ENCODE results near the gene HLCS. TPM values are rescaled to one million over a fixed set of nuclear protein-coding genes. Genes with fewer than 3 reads are reported as not detected.
A peak's percentile ranks its signal among the peaks of the same experiment; 100 is the strongest.

HLCS gene
- polyA plus RNA-seq, 1 of the 3 experiments (the other 2 are of a cell fraction) = 13.0 TPM

GRCh38 chr21:36863260-36863659, 103.2 kb downstream of the HLCS start:
- ChIA-PET POLR2A (no interaction called here), CTCF (no interaction called here)
- 97% methylated on average over 4 of the region's 4 CpGs for WGBS (ENCODE audit: low lambda C conversion rate)
- Histone ChIP-seq H3K9ac (no peak overlapping the region), H4K20me1 (ENCODE audit: insufficient read depth) (no peaks in the 10 kb centered on the region), H3K79me2 (ENCODE audit: insufficient read depth) (no peaks in the 10 kb centered on the region), H3K36me3 (replicated peaks in 1 of 2; ENCODE audit: control insufficient read depth in 1 of 2, insufficient read depth in 2 of 2, low read length in 1 of 2) (no peaks in the 10 kb centered on the region), H3K9me3 (no peaks in the 10 kb centered on the region), H3K27ac (ENCODE audit: low read depth in 2 of 2, low read length in 1 of 2) (no peak overlapping the region), H3K4me2 (no peak overlapping the region), H3K4me1 (ENCODE audit: control insufficient read depth in 1 of 2, insufficient read depth in 2 of 2, low read depth in 1 of 2, low read length in 1 of 2) (peaks cover 0 to 16% of the 10 kb centered on the region in 2 experiments; a peak in 2 of 4 replicates), H3K27me3 (ENCODE audit: insufficient read depth) (no peaks in the 10 kb centered on the region), H2AFZ (ENCODE audit: low read depth) (no peak overlapping the region), H3F3A (replicated peaks; ENCODE audit: insufficient read depth) (no peaks in the 10 kb centered on the region), H3K9me2 (no peaks in the 10 kb centered on the region), H3K4me3 (ENCODE audit: low read depth in 2 of 2, low read length in 1 of 2) (no peak overlapping the region)
- no peak for DNase-seq
- TF ChIP-seq JUND (IDR thresholded peaks at IDR 0.05) = no peak
- TF ChIP-seq, protein P1, sequence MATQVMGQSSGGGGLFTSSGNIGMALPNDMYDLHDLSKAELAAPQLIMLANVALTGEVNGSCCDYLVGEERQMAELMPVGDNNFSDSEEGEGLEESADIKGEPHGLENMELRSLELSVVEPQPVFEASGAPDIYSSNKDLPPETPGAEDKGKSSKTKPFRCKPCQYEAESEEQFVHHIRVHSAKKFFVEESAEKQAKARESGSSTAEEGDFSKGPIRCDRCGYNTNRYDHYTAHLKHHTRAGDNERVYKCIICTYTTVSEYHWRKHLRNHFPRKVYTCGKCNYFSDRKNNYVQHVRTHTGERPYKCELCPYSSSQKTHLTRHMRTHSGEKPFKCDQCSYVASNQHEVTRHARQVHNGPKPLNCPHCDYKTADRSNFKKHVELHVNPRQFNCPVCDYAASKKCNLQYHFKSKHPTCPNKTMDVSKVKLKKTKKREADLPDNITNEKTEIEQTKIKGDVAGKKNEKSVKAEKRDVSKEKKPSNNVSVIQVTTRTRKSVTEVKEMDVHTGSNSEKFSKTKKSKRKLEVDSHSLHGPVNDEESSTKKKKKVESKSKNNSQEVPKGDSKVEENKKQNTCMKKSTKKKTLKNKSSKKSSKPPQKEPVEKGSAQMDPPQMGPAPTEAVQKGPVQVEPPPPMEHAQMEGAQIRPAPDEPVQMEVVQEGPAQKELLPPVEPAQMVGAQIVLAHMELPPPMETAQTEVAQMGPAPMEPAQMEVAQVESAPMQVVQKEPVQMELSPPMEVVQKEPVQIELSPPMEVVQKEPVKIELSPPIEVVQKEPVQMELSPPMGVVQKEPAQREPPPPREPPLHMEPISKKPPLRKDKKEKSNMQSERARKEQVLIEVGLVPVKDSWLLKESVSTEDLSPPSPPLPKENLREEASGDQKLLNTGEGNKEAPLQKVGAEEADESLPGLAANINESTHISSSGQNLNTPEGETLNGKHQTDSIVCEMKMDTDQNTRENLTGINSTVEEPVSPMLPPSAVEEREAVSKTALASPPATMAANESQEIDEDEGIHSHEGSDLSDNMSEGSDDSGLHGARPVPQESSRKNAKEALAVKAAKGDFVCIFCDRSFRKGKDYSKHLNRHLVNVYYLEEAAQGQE (IDR thresholded peaks at IDR 0.05; ENCODE audit: low read depth, low read length) = no peak
- TF ChIP-seq, protein P2, sequence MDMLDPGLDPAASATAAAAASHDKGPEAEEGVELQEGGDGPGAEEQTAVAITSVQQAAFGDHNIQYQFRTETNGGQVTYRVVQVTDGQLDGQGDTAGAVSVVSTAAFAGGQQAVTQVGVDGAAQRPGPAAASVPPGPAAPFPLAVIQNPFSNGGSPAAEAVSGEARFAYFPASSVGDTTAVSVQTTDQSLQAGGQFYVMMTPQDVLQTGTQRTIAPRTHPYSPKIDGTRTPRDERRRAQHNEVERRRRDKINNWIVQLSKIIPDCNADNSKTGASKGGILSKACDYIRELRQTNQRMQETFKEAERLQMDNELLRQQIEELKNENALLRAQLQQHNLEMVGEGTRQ (IDR thresholded peaks at IDR 0.05; ENCODE audit: borderline replicate concordance, low read depth, low read length) = no peak

GRCh38 chr21:36861595-36862323, 104.7 kb downstream of the HLCS start:
- Histone ChIP-seq H4K20me1 (ENCODE audit: insufficient read depth) (no peaks in the 10 kb centered on the region), H2AFZ (ENCODE audit: low read depth) (no peak overlapping the region), H3K79me2 (ENCODE audit: insufficient read depth) (no peaks in the 10 kb centered on the region), H3K4me3 (ENCODE audit: low read depth in 2 of 2, low read length in 1 of 2) (no peak overlapping the region), H3K36me3 (replicated peaks in 1 of 2; ENCODE audit: control insufficient read depth in 1 of 2, insufficient read depth in 2 of 2, low read length in 1 of 2) (no peaks in the 10 kb centered on the region), H3K27ac (ENCODE audit: low read depth in 2 of 2, low read length in 1 of 2) (no peak overlapping the region), H3K9me3 (no peaks in the 10 kb centered on the region), H3K4me2 (no peak overlapping the region), H3K27me3 (ENCODE audit: insufficient read depth) (no peaks in the 10 kb centered on the region), H3K9ac (peak overlapping the region; percentile 19; the same call in 1 of the 2 replicates), H3K4me1 (ENCODE audit: control insufficient read depth in 1 of 2, insufficient read depth in 2 of 2, low read depth in 1 of 2, low read length in 1 of 2) (peaks cover 0 to 18% of the 10 kb centered on the region in 2 experiments; a peak in 2 of 4 replicates), H3F3A (replicated peaks; ENCODE audit: insufficient read depth) (no peaks in the 10 kb centered on the region), H3K9me2 (no peaks in the 10 kb centered on the region)
- POLR2A ChIA-PET = no interaction called here
- TF ChIP-seq, protein P3, sequence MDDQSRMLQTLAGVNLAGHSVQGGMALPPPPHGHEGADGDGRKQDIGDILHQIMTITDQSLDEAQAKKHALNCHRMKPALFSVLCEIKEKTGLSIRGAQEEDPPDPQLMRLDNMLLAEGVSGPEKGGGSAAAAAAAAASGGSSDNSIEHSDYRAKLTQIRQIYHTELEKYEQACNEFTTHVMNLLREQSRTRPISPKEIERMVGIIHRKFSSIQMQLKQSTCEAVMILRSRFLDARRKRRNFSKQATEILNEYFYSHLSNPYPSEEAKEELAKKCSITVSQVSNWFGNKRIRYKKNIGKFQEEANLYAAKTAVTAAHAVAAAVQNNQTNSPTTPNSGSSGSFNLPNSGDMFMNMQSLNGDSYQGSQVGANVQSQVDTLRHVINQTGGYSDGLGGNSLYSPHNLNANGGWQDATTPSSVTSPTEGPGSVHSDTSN (IDR thresholded peaks at IDR 0.05) = no peak
- TF ChIP-seq EZH2phosphoT487 (IDR thresholded peaks at IDR 0.05; ENCODE audit: borderline replicate concordance, low read depth) (no peak), MEF2A (IDR thresholded peaks at IDR 0.05; ENCODE audit: borderline replicate concordance, low read depth) (no peak), POLR2AphosphoS5 (IDR thresholded peaks at IDR 0.05; ENCODE audit: low read depth, low read length) (no peak), MXI1 (IDR thresholded peaks at IDR 0.05; ENCODE audit: low read depth, low read length) (no peak), CHD2 (IDR thresholded peaks at IDR 0.05; ENCODE audit: low read length, partially characterized antibody) (no peak), TAF1 (IDR thresholded peaks at IDR 0.05; ENCODE audit: borderline replicate concordance, low read depth, low read length) (no peak)
- TF ChIP-seq, protein P4, sequence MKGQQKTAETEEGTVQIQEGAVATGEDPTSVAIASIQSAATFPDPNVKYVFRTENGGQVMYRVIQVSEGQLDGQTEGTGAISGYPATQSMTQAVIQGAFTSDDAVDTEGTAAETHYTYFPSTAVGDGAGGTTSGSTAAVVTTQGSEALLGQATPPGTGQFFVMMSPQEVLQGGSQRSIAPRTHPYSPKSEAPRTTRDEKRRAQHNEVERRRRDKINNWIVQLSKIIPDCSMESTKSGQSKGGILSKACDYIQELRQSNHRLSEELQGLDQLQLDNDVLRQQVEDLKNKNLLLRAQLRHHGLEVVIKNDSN (IDR thresholded peaks at IDR 0.05; ENCODE audit: borderline replicate concordance, low read depth) = no peak
- CTCF ChIA-PET = no interaction called here
- DNase-seq = no peak
- WGBS (ENCODE audit: low lambda C conversion rate) = 91% methylated on average over 4 of the region's 4 CpGs
